Measurements from ENCODE around the gene SEPTIN10.

The SEPTIN10 gene

DNA sequence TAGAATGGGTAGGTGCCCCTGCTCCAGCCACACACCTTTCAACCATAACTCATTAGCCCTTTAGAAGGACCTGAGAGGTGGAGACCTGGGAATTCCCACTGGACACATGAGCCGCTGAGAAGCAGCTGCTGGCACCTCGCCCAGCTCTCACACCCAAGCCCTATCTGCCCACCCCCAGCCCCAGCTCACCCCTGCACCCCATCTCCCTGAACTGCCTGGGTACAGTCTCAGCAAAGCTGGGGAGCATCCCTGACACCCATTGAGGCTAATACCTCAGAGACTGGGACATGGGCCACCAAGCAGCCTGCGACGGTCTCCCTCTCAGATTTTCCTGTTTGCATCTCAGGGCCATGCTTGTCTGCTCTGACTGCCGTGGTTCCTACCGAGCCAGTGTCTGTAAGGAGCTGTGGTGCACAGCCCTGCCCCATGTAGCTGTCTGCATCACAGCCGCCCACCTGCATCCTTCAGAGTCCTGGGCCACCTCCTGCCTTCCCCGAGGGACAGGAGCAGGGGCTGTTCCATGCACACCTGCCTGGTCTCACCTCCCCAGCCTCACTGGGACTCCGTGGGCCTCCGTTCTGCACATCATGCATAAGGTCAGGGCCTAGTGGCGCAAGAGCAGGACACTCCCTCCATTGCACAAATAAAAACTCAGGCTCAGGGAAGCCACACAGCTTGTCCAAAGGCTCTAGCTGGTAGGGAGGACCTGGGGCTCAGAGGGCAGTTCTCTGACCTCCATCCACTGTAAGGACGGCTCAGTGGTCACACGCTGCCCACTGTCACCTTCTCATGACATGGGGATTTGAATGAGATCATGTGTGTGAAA lies 90.0 kb downstream of the SEPTIN10 start:
- TF ChIP-seq, protein P1, sequence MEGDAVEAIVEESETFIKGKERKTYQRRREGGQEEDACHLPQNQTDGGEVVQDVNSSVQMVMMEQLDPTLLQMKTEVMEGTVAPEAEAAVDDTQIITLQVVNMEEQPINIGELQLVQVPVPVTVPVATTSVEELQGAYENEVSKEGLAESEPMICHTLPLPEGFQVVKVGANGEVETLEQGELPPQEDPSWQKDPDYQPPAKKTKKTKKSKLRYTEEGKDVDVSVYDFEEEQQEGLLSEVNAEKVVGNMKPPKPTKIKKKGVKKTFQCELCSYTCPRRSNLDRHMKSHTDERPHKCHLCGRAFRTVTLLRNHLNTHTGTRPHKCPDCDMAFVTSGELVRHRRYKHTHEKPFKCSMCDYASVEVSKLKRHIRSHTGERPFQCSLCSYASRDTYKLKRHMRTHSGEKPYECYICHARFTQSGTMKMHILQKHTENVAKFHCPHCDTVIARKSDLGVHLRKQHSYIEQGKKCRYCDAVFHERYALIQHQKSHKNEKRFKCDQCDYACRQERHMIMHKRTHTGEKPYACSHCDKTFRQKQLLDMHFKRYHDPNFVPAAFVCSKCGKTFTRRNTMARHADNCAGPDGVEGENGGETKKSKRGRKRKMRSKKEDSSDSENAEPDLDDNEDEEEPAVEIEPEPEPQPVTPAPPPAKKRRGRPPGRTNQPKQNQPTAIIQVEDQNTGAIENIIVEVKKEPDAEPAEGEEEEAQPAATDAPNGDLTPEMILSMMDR (IDR thresholded peaks at IDR 0.05; ENCODE audit: borderline replicate concordance, control extremely low read depth, extremely low read depth, insufficient read depth, missing control alignments): no peak
- in situ Hi-C loops (cut with MboI; ENCODE audit: low sequenced_read_pairs, unreplicated experiment): no loop called here
- DNase-seq (ENCODE audit: low spot score): no peak

DNA sequence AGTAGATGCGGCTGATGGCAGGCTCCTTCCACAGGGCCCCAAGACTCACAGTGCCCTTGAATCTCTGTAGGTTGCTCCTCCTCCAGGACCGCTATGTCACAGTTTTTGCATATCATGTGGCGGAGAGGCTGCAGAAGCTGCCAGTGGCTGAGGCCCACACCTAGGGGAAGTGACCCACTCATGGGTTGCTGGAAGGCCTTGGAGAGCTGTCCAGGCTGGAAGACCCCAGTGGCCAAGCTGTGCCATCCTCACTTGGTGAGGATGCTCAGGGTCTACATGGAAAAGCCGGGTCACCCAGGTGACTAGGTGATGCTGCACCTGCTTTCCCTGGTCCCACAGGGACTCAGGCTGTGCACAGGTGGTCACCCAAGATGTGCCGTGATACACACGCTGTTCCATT lies 90.6 kb downstream of the SEPTIN10 start:
- in situ Hi-C loops (cut with MboI; ENCODE audit: low sequenced_read_pairs, unreplicated experiment): no loop called here
- no peak for DNase-seq (ENCODE audit: low spot score)
- TF ChIP-seq, protein P1 (IDR thresholded peaks at IDR 0.05; ENCODE audit: borderline replicate concordance, control extremely low read depth, extremely low read depth, insufficient read depth, missing control alignments): no peak

DNA sequence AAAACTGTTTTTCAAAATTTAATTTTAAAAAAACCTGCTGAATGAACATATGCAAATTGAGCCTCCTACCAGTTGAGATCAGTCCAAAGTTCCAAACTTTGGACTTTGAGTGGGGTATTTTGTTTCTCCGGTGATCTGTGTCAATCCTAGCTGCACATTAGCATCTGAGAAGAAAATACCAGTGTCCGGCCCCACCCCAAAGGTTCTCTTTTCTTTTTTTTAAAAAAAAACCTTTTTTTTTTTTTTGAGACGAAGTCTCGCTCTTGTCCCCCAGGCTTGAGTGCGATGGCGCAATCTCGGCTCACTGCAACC lies 91.7 kb downstream of the SEPTIN10 start:
- in situ Hi-C loops (cut with MboI; ENCODE audit: low sequenced_read_pairs, unreplicated experiment): no loop called here
- TF ChIP-seq, protein P1 (IDR thresholded peaks at IDR 0.05; ENCODE audit: borderline replicate concordance, control extremely low read depth, extremely low read depth, insufficient read depth, missing control alignments): no peak
- no peak for DNase-seq (ENCODE audit: low spot score)

DNA sequence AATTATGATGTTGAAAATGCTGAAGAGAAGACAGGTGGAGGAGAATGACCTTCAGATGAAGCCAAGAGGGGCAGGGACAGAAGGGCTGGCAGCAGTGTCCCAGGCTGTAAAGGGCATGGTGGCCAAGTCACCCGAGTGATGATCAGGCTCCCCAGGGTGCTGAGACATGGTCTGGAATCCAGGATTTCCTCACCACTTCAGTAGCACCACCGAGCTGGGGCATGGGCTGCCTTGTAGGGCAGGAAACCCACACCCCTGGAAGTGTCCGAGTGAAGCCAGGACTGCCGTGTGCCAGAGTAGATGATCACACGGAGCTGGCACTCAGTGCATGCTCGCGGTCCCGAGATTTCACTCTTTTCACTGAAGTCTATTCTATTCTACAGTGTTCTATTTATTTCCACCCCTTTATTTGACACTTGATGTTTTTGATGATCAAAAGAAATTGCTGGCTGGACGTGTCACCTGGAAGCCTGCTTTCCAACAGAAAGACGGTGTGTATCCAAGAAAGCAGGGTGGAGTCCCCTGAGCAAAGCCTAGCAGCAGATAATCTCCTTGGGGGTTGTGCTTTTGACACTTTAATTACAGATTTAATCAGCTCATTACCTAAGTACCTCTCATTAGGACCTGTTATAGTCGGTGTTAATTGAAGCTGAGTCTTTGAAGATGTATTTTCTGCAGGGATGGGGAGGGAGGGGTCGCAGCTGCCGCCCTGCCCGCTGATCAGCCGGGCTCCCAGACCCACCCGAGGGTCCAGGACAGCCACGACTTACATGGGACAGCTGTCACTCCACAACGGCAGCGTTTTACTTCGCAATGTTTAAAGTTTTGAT lies 92.3 kb downstream of the SEPTIN10 start:
- TF ChIP-seq, protein P1 (IDR thresholded peaks at IDR 0.05; ENCODE audit: borderline replicate concordance, control extremely low read depth, extremely low read depth, insufficient read depth, missing control alignments): no peak
- in situ Hi-C loops (cut with MboI; ENCODE audit: low sequenced_read_pairs, unreplicated experiment): no loop called here
- DNase-seq (ENCODE audit: low spot score): no peak

DNA sequence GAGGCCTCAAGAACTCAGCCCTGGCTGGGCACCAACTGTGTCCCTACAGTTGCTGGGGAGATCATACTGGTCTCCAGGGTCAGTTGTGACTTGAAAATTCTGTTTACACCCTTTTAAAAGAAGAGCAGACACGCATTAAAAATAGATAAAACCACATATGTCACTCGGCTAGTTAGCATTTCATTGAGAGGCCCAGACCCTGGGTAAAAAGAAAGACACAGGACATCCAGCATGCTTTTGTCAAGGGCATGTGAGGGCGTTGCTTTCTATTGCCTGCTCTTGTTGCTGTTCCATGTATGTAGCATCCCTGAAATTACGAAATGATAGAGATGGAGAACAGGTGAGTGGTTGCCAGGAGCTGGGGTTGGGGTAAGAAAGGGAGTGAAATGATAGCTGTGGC lies 94.3 kb downstream of the SEPTIN10 start:
- DNase-seq (ENCODE audit: low spot score): no peak
- TF ChIP-seq, protein P1 (IDR thresholded peaks at IDR 0.05; ENCODE audit: borderline replicate concordance, control extremely low read depth, extremely low read depth, insufficient read depth, missing control alignments): no peak
- in situ Hi-C loops (cut with MboI; ENCODE audit: low sequenced_read_pairs, unreplicated experiment): no loop called here

DNA sequence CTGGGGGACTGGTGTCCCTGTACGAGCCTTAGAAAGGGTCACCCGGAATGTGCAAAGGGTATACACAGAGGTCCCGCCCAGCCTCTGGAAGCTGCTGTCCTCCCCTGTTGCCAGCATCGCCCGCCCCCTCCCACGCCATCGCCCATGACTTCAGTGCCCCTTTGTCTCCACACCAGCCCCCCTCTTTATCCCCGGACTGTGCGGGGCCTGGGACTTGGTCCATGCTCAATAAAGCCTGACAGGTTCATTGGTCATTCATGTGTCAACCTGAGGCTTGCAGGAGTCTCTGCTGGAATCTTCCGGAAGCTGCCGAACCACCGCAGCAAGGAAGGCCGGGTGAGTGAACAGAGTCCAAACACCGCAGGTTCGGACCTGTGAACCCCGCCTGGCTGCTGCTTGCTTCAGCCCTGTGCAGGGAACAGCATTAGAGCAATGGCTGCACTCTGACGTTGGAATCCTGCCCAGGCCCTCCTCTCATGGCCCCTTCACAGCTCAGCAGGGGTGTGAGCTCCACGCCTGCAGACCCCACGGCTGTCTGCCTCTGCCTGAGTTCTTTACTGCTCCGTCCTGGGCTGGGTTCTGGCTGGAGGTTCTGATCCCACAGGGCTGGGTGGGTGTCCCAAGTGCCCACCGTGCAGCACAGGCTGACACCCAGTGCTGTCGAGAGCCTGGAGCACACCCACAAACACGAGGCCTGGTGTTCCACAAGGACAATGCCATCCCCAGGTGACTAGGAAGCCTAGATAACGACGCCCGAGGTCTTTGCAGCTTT lies 96.5 kb downstream of the SEPTIN10 start:
- DNase-seq (ENCODE audit: low spot score): no peak
- TF ChIP-seq, protein P1 (IDR thresholded peaks at IDR 0.05; ENCODE audit: borderline replicate concordance, control extremely low read depth, extremely low read depth, insufficient read depth, missing control alignments): no peak
- in situ Hi-C loops (cut with MboI; ENCODE audit: low sequenced_read_pairs, unreplicated experiment): no loop called here

All from GM13976 (cell line).